Heart left ventricle (tissue), 16 donors: Measurements from ENCODE around the gene S100A1. TPM values are rescaled to one million over a fixed set of nuclear protein-coding genes. Genes with fewer than 3 reads are reported as not detected.

ENCODE experiments used
- ATAC-seq, 4 donors: fragments of 200-7000 bp; cut with Tn5 transposase; one replicate each; pipeline ENCODE4 v1.9.1; 2020 to 2022; ENCODE audit warnings: moderate library complexity in 4 of 4, mild to moderate bottlenecking in 3 of 4, moderate number of reproducible peaks in 1 of 4
- DNase-seq, 5 donors: peaks; one replicate each; pipeline ENCODE4 v3.0.0-alpha.2; 2020
- H3K27ac ChIP-seq, 12 donors: fragments of 200-600 bp; sonication (generic) in 4 of 12; one replicate each; pipeline versions ENCODE4 v1.5.0 to v1.8.0; 2016 to 2022; ENCODE audit warnings: mild to moderate bottlenecking in 2 of 12
- H3K27me3 ChIP-seq, 9 donors: fragments of 200-600 bp; sonication (generic) in 2 of 9; one replicate each; pipeline versions ENCODE4 v1.5.1 to v1.8.0; 2016 to 2022; ENCODE audit warnings: mild to moderate bottlenecking in 3 of 9
- H3K36me3 ChIP-seq, 9 donors: fragments of 200-600 bp; sonication (generic) in 2 of 9; one replicate each; pipeline versions ENCODE4 v1.5.0 to v1.8.0; 2018 to 2022; ENCODE audit warnings: mild to moderate bottlenecking in 2 of 9
- H3K4me1 ChIP-seq, 12 donors: fragments of 200-600 bp; sonication (generic) in 4 of 12; one replicate each; pipeline versions ENCODE4 v1.5.0 to v1.8.0; 2016 to 2022; ENCODE audit warnings: mild to moderate bottlenecking in 3 of 12
- H3K4me3 ChIP-seq, 12 donors: fragments of 200-600 bp; sonication (generic) in 4 of 12; one replicate each; pipeline versions ENCODE4 v1.5.0 to v1.8.0; 2017 to 2022; ENCODE audit warnings: mild to moderate bottlenecking in 9 of 12, moderate library complexity in 4 of 12
- H3K9me3 ChIP-seq, 12 donors: fragments of 200-600 bp; sonication (generic) in 4 of 12; one replicate each; pipeline versions ENCODE4 v1.5.0 to v1.8.0; 2016 to 2022; ENCODE audit warnings: mild to moderate bottlenecking in 1 of 12
- CTCF ChIP-seq, 12 donors: fragments of 200-600 bp; sonication (generic) in 4 of 12; IDR thresholded peaks; one replicate each; pipeline versions ENCODE4 v1.5.0 to v1.8.0; 2018 to 2022; ENCODE audit warnings: antibody characterized with exemption in 12 of 12, mild to moderate bottlenecking in 5 of 12
- POLR2A ChIP-seq, 2 donors: fragments of 450-650 bp; IDR thresholded peaks; one replicate each; pipeline ENCODE4 v1.6.1; 2017; ENCODE audit warnings: antibody characterized with exemption in 2 of 2, mild to moderate bottlenecking in 2 of 2, moderate library complexity in 2 of 2
- WGBS, 4 donors: extraction: QIAGEN DNeasy Blood & Tissue Kit in 2 of 4; methylation state at CpG; one replicate each; pipeline versions ENCODE4 v1.1.5 to v1.1.7; 2013 to 2018; 5-methylcytosine and 5-hydroxymethylcytosine counted together
- intact Hi-C, 10 donors: fragments of 100-400 bp; cut with DNase I; formaldehyde crosslinking; loops; one replicate each; pipeline versions ENCODE4 v1.11.1 to v1.14.2; 2022
- polyA plus RNA-seq, 2 donors: library from polyadenylated mRNA; stranded (reverse); fragments of 200-250 nt; gene quantifications; one replicate each; pipeline ENCODE4 v1.2.3, GENCODE V29; 2013
- total RNA-seq, 9 donors: library from RNA; depleted of rRNA in 2 of 9; stranded (reverse); fragments of >200 nt in 2 of 9; fragmentation: NEBNext Ultra II Directional in 3 of 9; extraction: Animal tissue kit (Norgen Biotek cat#: 25700) in 3 of 9; gene quantifications; one replicate each; pipeline versions ENCODE4 v1.1.0 to v1.2.4, GENCODE V29; 2016 to 2023
- donor health status: ischemic (EF 13 %, LVEDD 7.1; RV severe dilation, severe dysfunction).
- donor health status: healthy with polysubstance abuse.
- donor health status: DM: no; HTN: yes; CAD: no.
- donor health status: DM: no; HTN: no; CAD: no.
- donor health status: ischemic (EF 25% LVEDD 6.9; RV normal size, moderate dysfunction).
- donor health status: ischemic (EF 25% LVEDD 5.7; RV mildly dilated, moderate dysfunction).
- donor health status: healthy.
- donor health status: DM: yes; HTN: yes; CAD: no.
- donor health status: ischemic (EF 35%, LVEDD 5.7; RV mildly dilated, moderate dysfunction).
- donor health status: nonischemic (EF 11% LVEDD 7.7; RV severe dilation, severe dysfunction).
- donor health status: DM: yes; HTN: yes; CAD: no.
- donor health status: PGD.
- donor health status: ischemic (EF 29% LVEDD 5.4; RV normal size, mild dysfunction).
- donor health status: nonischemic (EF 23%, LVEDD 6.1; RV moderate dilation, normal function).

Gene S100A1
- total and polyA plus RNA-seq, 11 donors, result 752 to 3,565 (median 2,114) TPM

- Histone ChIP-seq H3K4me1 (peaks cover 0 to 18% (median 12%) of the 10 kb centered on the region in 12 donors), H3K9me3 (no peaks in the 10 kb centered on the region), H3K4me3 (peak within 1 kb of the TSS; percentile 48 to 96 (median 82)), H3K27ac (peak within 1 kb of the TSS; percentile 88 to 99 (median 96)), H3K36me3 (peaks cover 0 to 41% (median 34%) of the 10 kb centered on the region in 9 donors), H3K27me3 (no peaks in the 10 kb centered on the region)
- WGBS, 4 donors, result 2 to 4% (median 3%) methylated on average over 27 to 53 of the region's 53 CpGs
- ATAC-seq (peak; percentile 94 to 98 (median 98)), DNase-seq (peak; percentile 93 to 95 (median 95))
- peak in 7 of 12 donors; percentile 10 to 46 (median 29) for TF ChIP-seq CTCF (IDR thresholded peaks at IDR 0.05)
- peak in 1 of 2 donors; percentile 70 for TF ChIP-seq POLR2A (IDR thresholded peaks at IDR 0.05)
- intact Hi-C loops, result loop anchor here in 1 of 10 donors (10.0 kb wide), 1 partner anchor 84 kb away; no protein-coding TSS in a partner anchor
These were observed 30.4 kb downstream of the S100A1 start, which contains the start of gene SNAPIN for GRCh38 chr1:153658400-153659174. TSS of gene SNAPIN (plus strand) at chr1:153658703. CDS start at chr1:153658744, 41 bp downstream.

GRCh38 chr1:153659175-153659534 lies 30.9 kb downstream of the S100A1 start:
- Histone ChIP-seq H3K27ac (peak overlapping the region; percentile 88 to 99 (median 96)), H3K4me3 (peak overlapping the region; percentile 48 to 96 (median 82)), H3K27me3 (no peaks in the 10 kb centered on the region), H3K4me1 (peaks cover 0 to 18% (median 12%) of the 10 kb centered on the region in 12 donors), H3K9me3 (no peaks in the 10 kb centered on the region), H3K36me3 (peaks cover 0 to 47% (median 40%) of the 10 kb centered on the region in 9 donors)
- WGBS, 4 donors, result 31 to 35% (median 34%) methylated on average over 8 of the region's 8 CpGs
- intact Hi-C loops, result loop anchor here in 1 of 10 donors (10.0 kb wide), 1 partner anchor 84 kb away; no protein-coding TSS in a partner anchor
- DNase-seq, result peak in 1 of 5 donors; percentile 22
- TF ChIP-seq POLR2A (IDR thresholded peaks at IDR 0.05), result no peak
- no peak for TF ChIP-seq CTCF (IDR thresholded peaks at IDR 0.05)
- ATAC-seq, result peak in 2 of 4 donors; percentile 1 to 7

- H3K4me3 ChIP-seq, result peak overlapping the region in 10 of 12 donors; percentile 67 to 96 (median 82)
- H3K9me3 ChIP-seq, result no peaks in the 10 kb centered on the region
- peaks cover 0 to 18% (median 12%) of the 10 kb centered on the region in 12 donors for H3K4me1 ChIP-seq
- no peak for ATAC-seq
- peak overlapping the region in 6 of 12 donors; percentile 8 to 99 (median 98) for H3K27ac ChIP-seq
- intact Hi-C loops, result loop anchor here in 4 of 10 donors (5.0 to 10.0 kb wide), 2 partner anchors 85 to 87 kb away; no protein-coding TSS in a partner anchor
- TF ChIP-seq POLR2A (IDR thresholded peaks at IDR 0.05) (no peak), CTCF (IDR thresholded peaks at IDR 0.05) (no peak)
- WGBS, 4 donors, result 79 to 82% (median 80%) methylated on average over 9 of the region's 9 CpGs
- DNase-seq, result peak in 1 of 5 donors; percentile 9
- H3K27me3 ChIP-seq, result no peaks in the 10 kb centered on the region
- peaks cover 0 to 52% (median 45%) of the 10 kb centered on the region in 9 donors for H3K36me3 ChIP-seq
These were observed 31.4 kb downstream of the S100A1 start for GRCh38 chr1:153659656-153660055.
